ENCODE results near the gene DIAPH1. TPM values are rescaled to one million over a fixed set of nuclear protein-coding genes. Genes with fewer than 3 reads are reported as not detected.

The DIAPH1 gene
- total RNA-seq, 4 donors from 2014 or later: 98.2 to 115 (median 102) TPM

DNA sequence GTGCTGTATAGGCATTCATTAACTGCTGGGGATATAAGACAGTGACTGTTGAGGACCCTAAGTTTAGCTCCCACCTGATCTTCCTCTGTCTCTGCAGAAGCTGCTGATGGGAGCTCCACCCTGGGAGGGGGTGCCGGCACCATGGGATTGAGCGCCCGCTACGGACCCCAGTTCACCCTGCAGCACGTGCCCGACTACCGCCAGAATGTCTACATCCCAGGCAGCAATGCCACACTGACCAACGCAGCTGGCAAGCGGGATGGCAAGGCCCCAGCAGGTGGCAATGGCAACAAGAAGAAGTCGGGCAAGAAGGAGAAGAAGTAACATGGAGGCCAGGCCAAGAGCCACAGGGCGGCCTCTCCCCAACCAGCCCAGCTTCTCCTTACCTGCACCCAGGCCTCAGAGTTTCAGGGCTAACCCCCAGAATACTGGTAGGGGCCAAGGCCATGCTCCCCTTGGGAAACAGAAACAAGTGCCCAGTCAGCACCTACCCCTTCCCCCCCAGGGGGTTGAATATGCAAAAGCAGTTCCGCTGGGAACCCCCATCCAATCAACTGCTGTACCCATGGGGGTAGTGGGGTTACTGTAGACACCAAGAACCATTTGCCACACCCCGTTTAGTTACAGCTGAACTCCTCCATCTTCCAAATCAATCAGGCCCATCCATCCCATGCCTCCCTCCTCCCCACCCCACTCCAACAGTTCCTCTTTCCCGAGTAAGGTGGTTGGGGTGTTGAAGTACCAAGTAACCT lies 107.8 kb downstream of the DIAPH1 start:
- H3K4me3 ChIP-seq: no peak overlapping the region
- H3K9me3 ChIP-seq: no peaks in the 10 kb centered on the region
- H3K4me1 ChIP-seq: peaks cover 0 to 31% (median 26%) of the 10 kb centered on the region in 4 donors
- H3K27me3 ChIP-seq: no peaks in the 10 kb centered on the region
- peak in 2 of 3 donors; percentile 57 to 58 for DNase-seq
- TF ChIP-seq, protein P1, sequence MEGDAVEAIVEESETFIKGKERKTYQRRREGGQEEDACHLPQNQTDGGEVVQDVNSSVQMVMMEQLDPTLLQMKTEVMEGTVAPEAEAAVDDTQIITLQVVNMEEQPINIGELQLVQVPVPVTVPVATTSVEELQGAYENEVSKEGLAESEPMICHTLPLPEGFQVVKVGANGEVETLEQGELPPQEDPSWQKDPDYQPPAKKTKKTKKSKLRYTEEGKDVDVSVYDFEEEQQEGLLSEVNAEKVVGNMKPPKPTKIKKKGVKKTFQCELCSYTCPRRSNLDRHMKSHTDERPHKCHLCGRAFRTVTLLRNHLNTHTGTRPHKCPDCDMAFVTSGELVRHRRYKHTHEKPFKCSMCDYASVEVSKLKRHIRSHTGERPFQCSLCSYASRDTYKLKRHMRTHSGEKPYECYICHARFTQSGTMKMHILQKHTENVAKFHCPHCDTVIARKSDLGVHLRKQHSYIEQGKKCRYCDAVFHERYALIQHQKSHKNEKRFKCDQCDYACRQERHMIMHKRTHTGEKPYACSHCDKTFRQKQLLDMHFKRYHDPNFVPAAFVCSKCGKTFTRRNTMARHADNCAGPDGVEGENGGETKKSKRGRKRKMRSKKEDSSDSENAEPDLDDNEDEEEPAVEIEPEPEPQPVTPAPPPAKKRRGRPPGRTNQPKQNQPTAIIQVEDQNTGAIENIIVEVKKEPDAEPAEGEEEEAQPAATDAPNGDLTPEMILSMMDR (IDR thresholded peaks at IDR 0.05): no peak
- TF ChIP-seq POLR2A (IDR thresholded peaks at IDR 0.05): no peak
- H3K36me3 ChIP-seq: peaks cover 0 to 14% (median 0%) of the 10 kb centered on the region in 3 donors
- peak overlapping the region in 1 of 4 donors; percentile 75 for H3K27ac ChIP-seq

- H3K4me1 ChIP-seq: peaks cover 0 to 31% (median 26%) of the 10 kb centered on the region in 4 donors
Observed at GRCh38 chr5:141510160-141510559, 108.6 kb downstream of the DIAPH1 start.

GRCh38 chr5:141508798-141509611 lies 109.8 kb downstream of the DIAPH1 start:
- H3K27me3 ChIP-seq: no peaks in the 10 kb centered on the region
- H3K4me1 ChIP-seq: peaks cover 0 to 27% (median 18%) of the 10 kb centered on the region in 4 donors
- TF ChIP-seq, protein P1 (IDR thresholded peaks at IDR 0.05): no peak
- TF ChIP-seq POLR2A (IDR thresholded peaks at IDR 0.05): no peak

More at GRCh38 chr5:141510160-141510559, 108.6 kb downstream of the DIAPH1 start:
- no peaks in the 10 kb centered on the region for H3K9me3 ChIP-seq
- peaks cover 0 to 6% (median 0%) of the 10 kb centered on the region in 3 donors for H3K36me3 ChIP-seq
- TF ChIP-seq, protein P1 (IDR thresholded peaks at IDR 0.05): no peak
- no peak for TF ChIP-seq POLR2A (IDR thresholded peaks at IDR 0.05)
- H3K4me3 ChIP-seq: no peak overlapping the region
- no peaks in the 10 kb centered on the region for H3K27me3 ChIP-seq
- H3K27ac ChIP-seq: peak overlapping the region in 1 of 4 donors; percentile 3
- no peak for DNase-seq

DNA sequence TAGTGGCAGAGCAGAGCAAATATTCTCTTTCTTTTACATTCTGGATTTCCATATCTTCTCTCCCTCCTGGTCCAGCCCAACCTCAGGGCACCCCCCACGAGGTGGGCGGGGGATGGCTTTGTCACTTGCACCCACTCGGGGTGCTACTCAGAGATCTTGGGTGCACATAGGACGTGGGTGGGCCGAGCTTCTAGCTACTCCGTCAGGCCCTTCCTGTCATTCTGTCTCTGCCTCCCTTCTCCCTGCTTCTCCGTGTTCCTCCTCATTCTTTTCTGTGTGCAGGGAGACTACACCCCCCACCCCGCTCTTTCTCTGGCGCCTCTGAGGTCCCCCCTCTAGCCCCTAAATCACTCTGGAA lies 110.4 kb downstream of the DIAPH1 start:
- Histone ChIP-seq H3K4me1 (peaks cover 0 to 27% (median 16%) of the 10 kb centered on the region in 4 donors), H3K27ac (peak overlapping the region; percentile 68 to 81 (median 75)), H3K9me3 (no peaks in the 10 kb centered on the region), H3K27me3 (no peaks in the 10 kb centered on the region), H3K36me3 (peaks cover 0 to 6% (median 0%) of the 10 kb centered on the region in 3 donors), H3K4me3 (peak overlapping the region; percentile 1 to 20 (median 17))
- no peak for DNase-seq
- TF ChIP-seq POLR2A (IDR thresholded peaks at IDR 0.05): no peak
- TF ChIP-seq, protein P1 (IDR thresholded peaks at IDR 0.05): no peak

More at GRCh38 chr5:141508798-141509611, 109.8 kb downstream of the DIAPH1 start:
- Histone ChIP-seq H3K4me3 (peak overlapping the region; percentile 1 to 20 (median 17)), H3K27ac (peak overlapping the region; percentile 68 to 81 (median 75)), H3K9me3 (no peaks in the 10 kb centered on the region), H3K36me3 (peaks cover 0 to 6% (median 0%) of the 10 kb centered on the region in 3 donors)
- DNase-seq: peak in 2 of 3 donors; percentile 29 to 55

DNA sequence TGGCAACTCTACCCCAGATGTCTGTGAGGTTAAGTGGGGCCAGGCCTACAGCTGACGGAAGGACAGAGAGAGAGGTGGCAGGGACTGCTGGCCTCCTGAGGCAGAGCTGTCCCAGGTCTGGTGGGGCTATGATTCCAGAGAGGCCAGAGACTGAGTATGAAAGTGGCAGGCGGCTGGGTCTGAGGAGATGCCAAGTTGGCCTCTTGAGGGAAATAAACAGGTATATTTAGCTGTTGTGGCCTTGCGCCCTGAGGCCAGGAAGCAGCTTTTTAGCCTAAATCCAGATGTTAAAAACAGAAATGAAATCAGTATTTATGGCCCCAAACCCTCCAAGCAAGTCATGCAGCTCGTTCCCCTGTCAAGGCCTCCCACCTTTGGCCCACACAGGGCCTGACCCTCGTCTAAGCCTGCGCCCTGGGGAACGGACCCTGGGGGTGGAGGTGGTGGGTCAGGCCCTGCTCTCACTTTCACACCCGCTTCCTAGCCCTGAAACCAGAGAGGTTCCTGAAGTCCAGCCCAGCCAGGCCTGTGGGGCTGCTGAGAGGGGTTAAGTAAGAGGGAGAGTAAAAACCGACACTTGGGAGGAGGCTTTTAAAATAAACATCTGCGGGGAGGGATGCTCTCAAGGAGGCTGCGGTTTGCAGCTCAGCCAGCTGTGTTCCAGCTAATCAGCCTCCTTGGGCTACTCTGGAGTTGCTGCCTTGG lies 111.3 kb downstream of the DIAPH1 start:
- TF ChIP-seq, protein P1 (IDR thresholded peaks at IDR 0.05): no peak
- no peak for TF ChIP-seq POLR2A (IDR thresholded peaks at IDR 0.05)
- Histone ChIP-seq H3K4me3 (no peak overlapping the region), H3K36me3 (peaks cover 0 to 6% (median 0%) of the 10 kb centered on the region in 3 donors), H3K27ac (peak overlapping the region; percentile 68 to 81 (median 75)), H3K4me1 (peaks cover 0 to 27% (median 16%) of the 10 kb centered on the region in 4 donors), H3K27me3 (no peaks in the 10 kb centered on the region), H3K9me3 (no peaks in the 10 kb centered on the region)
- DNase-seq: no peak

Measured in Peyer's patch (tissue), 4 donors.